PC-3 (cell line): Measurements from ENCODE around the gene TRNP1.

Source experiments
- EZH2 ChIP-seq: fragments of 300-600 bp; sonication (generic); IDR thresholded peaks from one replicate; pipeline ENCODE4 v1.6.1; 2017; ENCODE audit warnings: antibody characterized with exemption, mild to moderate bottlenecking, low read length; ENCODE audit not compliant: unreplicated experiment
- EZH2phosphoT487 ChIP-seq: fragments of 300-600 bp; sonication (generic); IDR thresholded peaks from 2 replicates; pipeline ENCODE4 v1.6.1; 2018; ENCODE audit warnings: mild to moderate bottlenecking, antibody characterized with exemption, low read length, borderline replicate concordance
- TF ChIP-seq, protein P1 (sequence below): fragments of 300-600 bp; sonication (generic); conservative IDR thresholded peaks from 2 replicates; pipeline ENCODE4 v1.5.1; 2017; ENCODE audit warnings: antibody characterized with exemption, low read depth, mild to moderate bottlenecking, low read length

DNA sequence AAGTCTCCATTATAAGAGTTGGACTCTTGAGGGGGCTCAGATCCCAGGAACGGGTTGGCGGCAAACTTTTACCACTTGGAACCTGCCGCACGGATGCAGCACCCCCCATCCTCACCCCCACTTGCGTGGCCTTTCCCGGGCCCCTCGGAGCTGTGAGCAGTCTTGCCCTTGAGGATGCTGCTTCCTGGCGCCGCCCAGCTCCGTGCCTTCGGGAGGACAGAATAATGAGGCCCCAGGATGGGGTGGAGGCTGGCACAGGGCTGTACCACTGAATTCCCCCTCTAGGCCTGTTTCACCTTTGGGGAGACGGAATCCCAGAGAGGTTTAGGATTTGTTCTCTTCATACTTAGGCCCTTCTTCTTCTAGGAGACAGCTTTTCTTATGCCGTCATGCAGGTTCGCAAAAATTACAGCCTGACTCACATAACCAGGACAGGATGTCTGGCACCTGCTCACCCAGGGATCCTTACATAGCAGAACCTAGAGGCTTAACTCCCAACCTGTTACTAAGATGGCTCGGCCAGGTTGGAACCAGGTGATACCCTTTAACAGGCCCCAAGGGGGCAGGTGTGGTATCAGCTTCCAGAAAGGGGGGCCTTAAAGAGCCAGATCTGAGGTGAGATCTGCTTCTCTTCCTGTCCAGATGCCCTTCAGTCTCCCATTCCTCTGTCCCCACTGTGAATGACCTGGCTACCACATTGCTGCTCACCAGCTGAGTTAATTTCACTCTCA is 1.5 kb downstream of the TRNP1 start:
- TF ChIP-seq, protein P1, sequence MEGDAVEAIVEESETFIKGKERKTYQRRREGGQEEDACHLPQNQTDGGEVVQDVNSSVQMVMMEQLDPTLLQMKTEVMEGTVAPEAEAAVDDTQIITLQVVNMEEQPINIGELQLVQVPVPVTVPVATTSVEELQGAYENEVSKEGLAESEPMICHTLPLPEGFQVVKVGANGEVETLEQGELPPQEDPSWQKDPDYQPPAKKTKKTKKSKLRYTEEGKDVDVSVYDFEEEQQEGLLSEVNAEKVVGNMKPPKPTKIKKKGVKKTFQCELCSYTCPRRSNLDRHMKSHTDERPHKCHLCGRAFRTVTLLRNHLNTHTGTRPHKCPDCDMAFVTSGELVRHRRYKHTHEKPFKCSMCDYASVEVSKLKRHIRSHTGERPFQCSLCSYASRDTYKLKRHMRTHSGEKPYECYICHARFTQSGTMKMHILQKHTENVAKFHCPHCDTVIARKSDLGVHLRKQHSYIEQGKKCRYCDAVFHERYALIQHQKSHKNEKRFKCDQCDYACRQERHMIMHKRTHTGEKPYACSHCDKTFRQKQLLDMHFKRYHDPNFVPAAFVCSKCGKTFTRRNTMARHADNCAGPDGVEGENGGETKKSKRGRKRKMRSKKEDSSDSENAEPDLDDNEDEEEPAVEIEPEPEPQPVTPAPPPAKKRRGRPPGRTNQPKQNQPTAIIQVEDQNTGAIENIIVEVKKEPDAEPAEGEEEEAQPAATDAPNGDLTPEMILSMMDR, result no peak
- TF ChIP-seq EZH2 (no peak), EZH2phosphoT487 (no peak)
